Stomach (tissue), 4 donors: Measurements from ENCODE around the gene RGS6.
"Not testable (repeated sequence)": the region's sequence is repeated elsewhere in the genome, so short reads cannot be mapped to it uniquely, and the experiment has no call there.

Experiments
- POLR2A ChIP-seq, 4 donors: fragments of 450-650 bp; IDR thresholded peaks; one replicate each; pipeline ENCODE4 v1.6.1; 2016; ENCODE audit warnings: antibody characterized with exemption in 4 of 4, control low read depth in 2 of 4, mild to moderate bottlenecking in 1 of 4, moderate library complexity in 1 of 4
- POLR2AphosphoS5 ChIP-seq, 3 donors: sonication (generic); formaldehyde crosslinking; IDR thresholded peaks; one replicate each; pipeline ENCODE4 v1.6.1; 2016; ENCODE audit warnings: antibody characterized with exemption in 3 of 3
- TF ChIP-seq, protein P1 (sequence below), 7 experiments: fragments of 450-650 bp in 4 of 7; fragments of 200-600 bp in 3 of 7; sonication (generic) in 3 of 7; IDR thresholded peaks; one replicate each; pipeline ENCODE4 v1.5.1; 2016 to 2019; ENCODE audit warnings: antibody characterized with exemption in 7 of 7, control low read depth in 2 of 7, mild to moderate bottlenecking in 1 of 7

GRCh38 chr14:71941616-71942015 lies 9.4 kb downstream of the RGS6 start:
- TF ChIP-seq POLR2A, POLR2AphosphoS5 (IDR thresholded peaks at IDR 0.05): not testable (repeated sequence)
- TF ChIP-seq, protein P1, sequence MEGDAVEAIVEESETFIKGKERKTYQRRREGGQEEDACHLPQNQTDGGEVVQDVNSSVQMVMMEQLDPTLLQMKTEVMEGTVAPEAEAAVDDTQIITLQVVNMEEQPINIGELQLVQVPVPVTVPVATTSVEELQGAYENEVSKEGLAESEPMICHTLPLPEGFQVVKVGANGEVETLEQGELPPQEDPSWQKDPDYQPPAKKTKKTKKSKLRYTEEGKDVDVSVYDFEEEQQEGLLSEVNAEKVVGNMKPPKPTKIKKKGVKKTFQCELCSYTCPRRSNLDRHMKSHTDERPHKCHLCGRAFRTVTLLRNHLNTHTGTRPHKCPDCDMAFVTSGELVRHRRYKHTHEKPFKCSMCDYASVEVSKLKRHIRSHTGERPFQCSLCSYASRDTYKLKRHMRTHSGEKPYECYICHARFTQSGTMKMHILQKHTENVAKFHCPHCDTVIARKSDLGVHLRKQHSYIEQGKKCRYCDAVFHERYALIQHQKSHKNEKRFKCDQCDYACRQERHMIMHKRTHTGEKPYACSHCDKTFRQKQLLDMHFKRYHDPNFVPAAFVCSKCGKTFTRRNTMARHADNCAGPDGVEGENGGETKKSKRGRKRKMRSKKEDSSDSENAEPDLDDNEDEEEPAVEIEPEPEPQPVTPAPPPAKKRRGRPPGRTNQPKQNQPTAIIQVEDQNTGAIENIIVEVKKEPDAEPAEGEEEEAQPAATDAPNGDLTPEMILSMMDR (IDR thresholded peaks at IDR 0.05) = not testable (repeated sequence)
